Forelimb muscle (tissue), 1 donor: ENCODE data around the gene TMEM45B. TPM values are rescaled to one million over a fixed set of nuclear protein-coding genes. Genes with fewer than 3 reads are reported as not detected.
"Not testable (repeated sequence)": the region's sequence is repeated elsewhere in the genome, so short reads cannot be mapped to it uniquely, and the experiment has no call there.

Experiments
- DNase-seq: peaks from one replicate; pipeline ENCODE4 v3.0.0-alpha.2; 2013; ENCODE audit warnings: low read depth
- polyA plus RNA-seq: library from polyadenylated mRNA; unstranded; fragments of 120-200 nt; gene quantifications from one replicate; pipeline ENCODE4 v1.2.1, GENCODE V29; 2013; ENCODE audit not compliant: insufficient read length

Gene TMEM45B
- polyA plus RNA-seq, 1 donor = 0.48 TPM

DNA sequence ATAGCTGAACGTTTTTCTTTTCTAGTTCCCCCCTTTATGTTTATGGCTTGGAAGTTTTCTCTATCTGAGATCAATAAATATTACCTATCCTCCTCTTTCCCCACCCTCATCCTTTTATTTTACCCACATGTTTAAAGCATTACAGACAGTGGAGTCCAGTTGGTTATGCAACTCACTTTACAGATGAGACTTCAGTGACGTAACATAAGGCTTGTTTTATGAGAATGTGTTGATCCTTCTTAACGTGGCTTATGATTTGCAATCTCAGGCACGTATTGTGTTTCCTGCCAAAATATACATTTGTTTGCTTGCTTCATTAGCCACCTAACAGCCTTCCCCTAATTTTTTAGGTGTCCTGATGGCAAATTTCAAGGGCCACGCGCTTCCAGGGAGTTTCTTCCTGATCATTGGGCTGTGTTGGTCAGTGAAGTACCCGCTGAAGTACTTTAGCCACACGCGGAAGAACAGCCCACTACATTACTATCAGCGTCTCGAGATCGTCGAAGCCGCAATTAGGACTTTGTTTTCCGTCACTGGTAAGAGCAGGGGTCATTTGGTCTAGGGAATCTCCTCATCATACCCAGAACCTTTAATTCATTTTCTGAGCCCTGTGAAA, 36.6 kb downstream of the TMEM45B start:
- no peak for DNase-seq

DNA sequence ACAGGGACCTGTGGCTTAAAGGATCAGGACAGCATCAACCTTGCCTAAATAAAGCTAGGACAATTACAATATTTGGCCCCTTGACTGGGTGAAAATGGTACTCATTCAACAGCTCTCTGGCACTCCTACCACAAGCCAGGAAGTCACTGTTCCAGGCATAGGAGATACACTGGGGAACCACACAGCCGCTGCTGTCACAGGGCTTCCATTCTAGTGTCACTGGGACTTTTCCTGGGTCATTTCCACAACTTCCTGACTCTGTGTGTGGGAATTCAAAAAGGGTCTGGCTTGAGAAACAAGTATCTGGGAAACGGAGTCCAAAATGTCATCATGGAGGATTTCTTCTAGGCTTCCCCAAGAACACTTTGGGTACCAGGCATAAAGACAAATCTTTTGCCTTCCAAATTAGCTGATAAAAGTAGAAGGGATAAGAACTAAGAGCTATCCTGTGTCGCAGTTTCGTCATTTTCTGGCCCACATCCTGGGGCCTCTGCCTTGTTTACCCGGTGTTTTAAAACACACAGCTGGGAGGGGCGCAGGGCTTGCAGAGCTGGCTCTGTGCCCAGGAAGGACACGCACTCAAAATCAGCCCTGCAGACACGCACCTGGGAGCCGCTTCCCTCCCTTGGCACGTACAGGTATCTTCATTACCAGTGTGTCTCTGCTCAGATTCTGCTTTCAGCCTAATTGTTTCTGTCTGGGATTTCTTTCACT, 38.0 kb downstream of the TMEM45B start:
- DNase-seq = peak; percentile 14

GRCh38 chr11:129854232-129854805, 38.7 kb downstream of the TMEM45B start:
- DNase-seq = no peak

- DNase-seq = no peak
These were observed 39.4 kb downstream of the TMEM45B start for GRCh38 chr11:129855086-129855485.

DNA sequence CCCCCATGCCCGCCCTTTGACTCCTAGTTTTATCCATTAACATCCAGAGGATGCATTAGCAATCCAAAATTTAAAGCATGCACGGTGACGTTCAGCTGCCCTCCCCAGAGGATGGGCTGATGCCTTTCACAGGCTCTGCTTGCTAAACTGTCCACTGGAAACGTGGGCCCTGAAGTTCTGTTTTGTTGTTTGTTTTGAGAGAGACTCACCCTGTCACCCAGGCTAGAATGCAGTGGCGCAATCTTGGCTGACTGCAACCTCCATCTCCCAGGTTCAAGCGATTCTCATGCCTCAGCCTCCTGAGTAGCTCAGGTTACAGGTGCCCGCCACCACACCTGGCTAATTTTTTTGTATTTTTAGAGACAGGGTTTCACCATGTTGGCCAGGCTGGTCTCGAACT, 40.4 kb downstream of the TMEM45B start:
- no peak for DNase-seq

DNA sequence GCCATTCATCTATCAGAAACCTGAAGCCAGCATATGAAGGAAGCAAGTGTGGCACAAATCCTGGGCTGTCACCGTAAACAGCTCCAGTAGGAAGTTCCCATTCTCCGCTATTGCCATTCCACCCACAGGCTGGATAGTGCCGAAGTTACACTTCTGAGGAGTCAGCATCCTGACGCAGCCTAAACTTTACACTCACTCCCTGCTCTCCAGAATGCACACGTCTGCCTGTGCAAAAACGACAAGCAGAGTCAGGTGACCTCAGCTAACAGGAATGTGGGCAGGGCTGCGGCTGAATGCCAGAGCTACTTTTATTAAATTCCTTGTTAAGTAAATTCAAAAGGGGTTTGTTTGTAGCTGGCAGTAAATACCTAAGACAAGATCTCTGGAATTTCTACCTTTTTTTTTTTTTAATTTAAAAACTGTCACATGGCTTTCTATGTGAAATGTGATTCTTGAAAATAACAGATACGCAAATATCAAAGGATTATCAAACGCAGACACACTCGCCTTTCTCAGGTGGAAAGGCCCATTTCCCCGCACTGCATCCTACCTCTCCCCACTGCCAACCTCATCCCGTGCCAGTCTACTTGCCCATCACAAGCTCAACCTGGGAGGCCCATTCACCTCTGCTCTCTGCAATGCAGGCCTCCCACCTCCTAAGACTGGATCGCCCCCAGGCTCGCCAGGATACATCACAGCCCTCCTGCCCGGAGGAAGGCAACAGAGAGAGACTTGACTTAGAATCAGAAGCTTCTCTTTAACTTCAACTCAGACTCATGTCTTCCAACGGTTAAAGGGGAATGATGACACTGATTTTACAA, 46.3 kb downstream of the TMEM45B start:
- DNase-seq = peak; percentile 11

GRCh38 chr11:129864811-129865210, 49.2 kb downstream of the TMEM45B start:
- DNase-seq = no peak

- no peak for DNase-seq
These were observed 50.1 kb downstream of the TMEM45B start for GRCh38 chr11:129865701-129866100.

- DNase-seq = no peak
These were observed 50.7 kb downstream of the TMEM45B start for GRCh38 chr11:129866311-129866710.

DNA sequence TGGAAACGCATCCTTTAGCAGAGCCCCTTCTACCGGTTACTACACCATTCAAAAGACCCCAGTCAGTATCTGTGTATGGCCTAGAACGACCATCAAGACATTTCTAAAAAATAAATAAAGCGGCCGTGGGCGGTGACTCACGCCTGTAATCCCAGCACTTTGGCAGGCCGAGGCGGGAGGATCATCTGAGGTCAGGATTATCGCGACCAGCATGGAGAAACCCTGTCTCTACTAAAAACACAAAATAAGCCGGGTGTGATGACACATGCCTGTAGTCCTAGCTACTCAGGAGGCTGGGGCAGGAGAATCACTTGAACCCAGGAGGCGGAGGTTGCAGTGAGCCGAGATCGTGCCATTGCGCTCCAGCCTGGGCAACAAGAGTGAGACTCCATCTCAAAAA, 53.0 kb downstream of the TMEM45B start:
- DNase-seq = not testable (repeated sequence)

DNA sequence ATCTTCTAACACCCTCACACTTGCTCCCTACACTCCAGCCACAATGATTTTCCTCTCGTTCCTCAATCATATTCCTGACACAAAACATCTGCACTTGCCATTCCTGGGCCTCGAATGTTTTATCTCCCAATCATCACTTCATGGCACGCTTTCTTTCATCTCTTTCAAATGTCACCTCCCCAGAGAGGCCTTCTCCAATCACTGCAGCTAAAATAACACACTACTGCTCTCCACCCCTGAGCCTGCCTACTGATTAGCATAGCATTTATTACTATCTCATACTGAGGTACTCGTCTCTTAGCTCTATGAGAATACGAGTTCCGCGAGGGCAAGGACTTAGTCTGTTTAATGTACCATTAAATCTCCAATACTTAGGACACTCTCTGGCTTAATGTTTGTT, 56.3 kb downstream of the TMEM45B start:
- no peak for DNase-seq

- no peak for DNase-seq
These were observed 64.7 kb downstream of the TMEM45B start for GRCh38 chr11:129880311-129880710.

GRCh38 chr11:129881570-129882170, 66.0 kb downstream of the TMEM45B start:
- DNase-seq = no peak

DNA sequence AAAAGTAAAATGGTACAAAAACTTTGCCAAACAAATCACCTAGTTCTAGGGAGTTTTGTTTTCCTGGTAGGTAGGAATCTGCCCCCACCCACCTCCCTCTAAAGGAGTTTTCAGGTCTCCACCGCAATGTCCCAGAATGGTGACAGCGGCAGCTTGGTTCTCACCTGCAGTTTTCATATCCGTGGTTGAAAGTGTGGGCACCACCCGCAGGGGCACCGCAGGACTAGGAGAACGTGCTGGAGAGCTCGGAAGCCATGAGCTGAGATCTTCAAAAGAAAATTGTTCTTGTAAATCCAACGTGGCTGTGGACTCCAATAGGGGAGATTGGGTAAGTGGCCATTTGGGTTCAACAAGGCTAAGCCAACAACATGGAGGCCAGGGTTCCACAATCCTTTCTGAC, 68.9 kb downstream of the TMEM45B start:
- no peak for DNase-seq

DNA sequence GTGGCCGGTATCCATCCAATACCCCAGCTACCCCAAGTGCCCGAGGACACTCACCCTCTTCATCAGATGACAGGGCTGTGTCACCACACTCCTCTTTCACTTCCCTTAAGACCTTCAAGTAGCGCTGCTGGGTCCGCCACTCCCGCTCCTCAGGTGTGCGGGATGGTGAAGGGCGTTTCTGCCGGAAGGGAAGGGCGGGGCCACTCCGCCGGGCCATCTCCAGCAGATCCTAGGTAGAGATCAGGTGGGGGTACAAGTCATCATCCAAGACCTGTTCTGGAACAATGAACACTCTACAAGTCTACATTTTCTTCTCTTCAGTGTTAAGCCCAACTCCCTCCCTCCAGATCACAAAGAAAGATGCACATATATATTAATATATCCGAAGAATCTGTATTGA, 69.7 kb downstream of the TMEM45B start:
- DNase-seq = no peak

- DNase-seq = no peak
These were observed 72.8 kb downstream of the TMEM45B start for GRCh38 chr11:129888451-129888850.

DNA sequence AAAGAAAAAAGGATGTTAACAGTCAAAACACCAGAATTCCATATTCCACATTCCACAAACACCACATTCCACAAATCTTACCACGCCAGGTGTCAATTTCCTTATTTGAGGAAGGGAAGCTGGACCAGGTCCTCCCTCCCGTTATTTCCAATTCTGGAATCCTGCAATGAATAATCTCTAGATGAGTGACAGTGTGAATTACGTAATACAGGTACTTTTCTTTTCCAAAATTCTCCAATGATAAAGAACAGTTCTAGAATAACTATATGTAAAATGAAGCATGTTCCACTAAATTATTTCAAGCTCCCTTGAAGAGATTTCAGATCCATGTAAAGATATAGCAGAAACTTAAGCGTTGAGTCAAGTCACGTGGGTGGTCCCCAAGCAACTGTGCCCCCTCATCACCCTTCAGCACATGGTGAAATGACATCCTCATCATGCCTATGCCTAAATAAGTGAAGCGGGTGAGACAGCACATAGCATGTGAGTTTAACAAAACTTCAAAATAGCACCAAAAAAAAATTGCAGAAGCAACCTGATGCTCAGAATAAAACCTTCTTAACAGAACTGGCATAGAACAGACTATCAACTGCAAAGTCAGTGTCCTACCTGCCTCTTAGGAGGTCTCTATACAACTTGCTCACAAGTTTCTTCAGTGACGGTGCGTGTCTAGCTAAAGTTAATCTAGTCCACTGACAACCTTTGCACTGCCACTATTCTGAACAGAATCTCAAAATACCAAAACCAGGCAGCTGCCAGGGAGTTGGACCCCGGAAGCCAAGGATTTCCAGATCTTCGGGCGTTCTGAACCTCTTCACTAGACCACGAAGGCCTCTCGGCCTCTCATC, 78.9 kb downstream of the TMEM45B start:
- no peak for DNase-seq

GRCh38 chr11:129895126-129896041, 79.7 kb downstream of the TMEM45B start, which contains the start of gene NFRKB:
Gene NFRKB, minus strand, starts transcription at chr11:129895578. Its CDS starts 2,729 bp downstream, at chr11:129892849.
- DNase-seq = peak; percentile 13

DNA sequence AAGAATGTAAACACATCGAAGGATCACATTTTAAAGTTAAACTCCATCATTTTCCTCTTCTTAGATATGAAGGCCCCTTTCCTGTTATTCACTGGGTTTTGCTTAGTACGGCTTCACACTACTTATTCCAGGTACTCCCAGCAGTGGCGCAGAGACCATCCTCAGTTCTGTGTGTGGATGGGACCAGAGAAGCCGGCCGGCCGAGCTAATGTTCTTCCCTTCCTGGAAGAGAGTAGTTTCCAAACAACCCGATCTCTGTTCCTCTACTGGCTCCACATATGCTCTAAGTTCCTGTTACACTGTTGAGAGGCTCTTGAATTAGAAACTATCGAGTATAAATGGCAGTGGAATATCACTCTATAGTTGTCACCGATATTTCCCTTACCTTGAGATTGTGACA, 80.4 kb downstream of the TMEM45B start:
- no peak for DNase-seq

GRCh38 chr11:129905402-129905801, 89.8 kb downstream of the TMEM45B start:
- no peak for DNase-seq
